Ishikawa (cell line): ENCODE measurements around the gene CCDC192.

Experiments
- FOXM1 ChIP-seq: IDR thresholded peaks from 2 replicates; pipeline ENCODE4 v1.6.1; 2012; ENCODE audit warnings: low read depth, borderline replicate concordance
- NFIC ChIP-seq: IDR thresholded peaks from 2 replicates; pipeline ENCODE4 v1.6.1; 2012

DNA sequence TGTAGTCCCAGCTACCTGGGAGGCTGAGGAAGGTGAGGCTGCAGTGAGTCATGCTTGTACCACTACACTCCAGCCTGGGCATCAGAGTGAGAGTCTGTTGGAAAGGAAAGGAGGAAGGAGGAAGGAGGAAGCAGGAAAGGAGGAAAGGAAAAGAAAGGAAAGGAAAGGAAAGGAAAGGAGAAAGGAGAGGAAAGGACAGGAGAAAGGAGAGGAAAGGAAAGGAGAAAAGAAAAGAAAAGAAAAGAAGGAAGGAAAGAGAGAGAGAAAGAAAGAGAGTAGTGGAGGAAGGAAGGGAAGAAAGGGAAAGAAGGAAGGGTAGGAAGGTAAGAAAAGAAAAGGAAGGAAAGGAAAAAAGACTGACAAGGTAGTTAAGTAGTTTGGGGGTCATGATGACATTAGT is 217.7 kb downstream of the CCDC192 start:
- TF ChIP-seq NFIC = no peak
- no peak for TF ChIP-seq FOXM1
